ENCODE measurements around the gene CROCC2.

The CROCC2 gene

GRCh38 chr2:240875228-240876034 is 30.7 kb upstream of the CROCC2 start:
- no peak for DNase-seq (ENCODE audit: low read depth in 2 of 2)

GRCh38 chr2:240876035-240876474 is 30.1 kb upstream of the CROCC2 start:
- DNase-seq (ENCODE audit: low read depth in 2 of 2), result no peak

- DNase-seq (ENCODE audit: low read depth in 2 of 2), result no peak
Measured at GRCh38 chr2:240876475-240877251, 29.5 kb upstream of the CROCC2 start.

- DNase-seq (ENCODE audit: low read depth in 2 of 2), result no peak
Measured at GRCh38 chr2:240877460-240878340, 28.4 kb upstream of the CROCC2 start.

GRCh38 chr2:240878341-240878936 is 27.7 kb upstream of the CROCC2 start:
- DNase-seq (ENCODE audit: low read depth in 2 of 2), result no peak

GRCh38 chr2:240879105-240879504 is 27.0 kb upstream of the CROCC2 start:
- DNase-seq (ENCODE audit: low read depth in 2 of 2), result no peak

- no peak for DNase-seq (ENCODE audit: low read depth in 2 of 2)
Measured at GRCh38 chr2:240881913-240882312, 24.2 kb upstream of the CROCC2 start.

GRCh38 chr2:240884221-240884620 is 21.9 kb upstream of the CROCC2 start:
- DNase-seq (ENCODE audit: low read depth in 2 of 2), result no peak

GRCh38 chr2:240884745-240885144 is 21.4 kb upstream of the CROCC2 start:
- DNase-seq (ENCODE audit: low read depth in 2 of 2), result no peak

- DNase-seq (ENCODE audit: low read depth in 2 of 2), result no peak
Measured at GRCh38 chr2:240885566-240885965, 20.6 kb upstream of the CROCC2 start.

GRCh38 chr2:240886023-240886565 is 20.0 kb upstream of the CROCC2 start:
- no peak for DNase-seq (ENCODE audit: low read depth in 2 of 2)

- DNase-seq (ENCODE audit: low read depth in 2 of 2), result no peak
Measured at GRCh38 chr2:240886678-240887609, 19.2 kb upstream of the CROCC2 start.

GRCh38 chr2:240887631-240888030 is 18.5 kb upstream of the CROCC2 start:
- DNase-seq (ENCODE audit: low read depth in 2 of 2), result no peak

- DNase-seq (ENCODE audit: low read depth in 2 of 2), result no peak
Measured at GRCh38 chr2:240888130-240888889, 17.8 kb upstream of the CROCC2 start.

- no peak for DNase-seq (ENCODE audit: low read depth in 2 of 2)
Measured at GRCh38 chr2:240888890-240889573, 17.1 kb upstream of the CROCC2 start.

GRCh38 chr2:240889601-240890560 is 16.3 kb upstream of the CROCC2 start:
- DNase-seq (ENCODE audit: low read depth in 2 of 2), result no peak

- no peak for DNase-seq (ENCODE audit: low read depth in 2 of 2)
Measured at GRCh38 chr2:240890691-240891090, 15.4 kb upstream of the CROCC2 start.

Data from stimulated activated CD4-positive, alpha-beta T cell treated with anti-CD3 and anti-CD28 coated beads, Interleukin-4, amount 100 ng/mL, for 48 hours (primary cell).